EH (cell line): Measurements from ENCODE around the gene PSMB1.
A peak's percentile ranks its signal among the peaks of the same experiment; 100 is the strongest.

Experiments
- DNase-seq: peaks from one replicate; pipeline ENCODE4 v3.0.0-alpha.2; 2015; ENCODE audit warnings: low read depth

The PSMB1 gene

GRCh38 chr6:170552765-170553533 lies at the start of gene PSMB1:
PSMB1 (minus strand) TSS chr6:170553307; CDS start chr6:170553242, 65 bp downstream.
- DNase-seq = peak; percentile 96

- DNase-seq = no peak
These were observed 44.2 kb upstream of the PSMB1 start for GRCh38 chr6:170597278-170597677.

GRCh38 chr6:170596426-170596825 lies 43.3 kb upstream of the PSMB1 start:
- DNase-seq = no peak

- no peak for DNase-seq
These were observed 37.6 kb upstream of the PSMB1 start for GRCh38 chr6:170590725-170591124.

- DNase-seq = no peak
These were observed 31.9 kb upstream of the PSMB1 start for GRCh38 chr6:170584954-170585498.

GRCh38 chr6:170584181-170584953 lies 31.3 kb upstream of the PSMB1 start, which contains the start of gene PDCD2:
PDCD2 (minus strand) TSS chr6:170584637; CDS start chr6:170584581, 56 bp downstream.
- DNase-seq = peak; percentile 93

- no peak for DNase-seq
These were observed 30.7 kb upstream of the PSMB1 start for GRCh38 chr6:170583756-170584180.

GRCh38 chr6:170578909-170579308 lies 25.8 kb upstream of the PSMB1 start:
- no peak for DNase-seq

- DNase-seq = peak; percentile 5
These were observed 22.1 kb upstream of the PSMB1 start for GRCh38 chr6:170575250-170575649.

- DNase-seq = no peak
These were observed 19.8 kb upstream of the PSMB1 start for GRCh38 chr6:170572704-170573466.

- DNase-seq = no peak
These were observed 11.9 kb upstream of the PSMB1 start for GRCh38 chr6:170564936-170565530.

- no peak for DNase-seq
These were observed 8.4 kb upstream of the PSMB1 start for GRCh38 chr6:170561555-170561954.

GRCh38 chr6:170555305-170555704 lies 2.2 kb upstream of the PSMB1 start:
- DNase-seq = no peak

GRCh38 chr6:170554796-170555137 lies 1.7 kb upstream of the PSMB1 start:
- DNase-seq = no peak

GRCh38 chr6:170554013-170554795 lies 1.1 kb upstream of the PSMB1 start, which contains the start of gene TBP:
TBP (plus strand) TSS chr6:170554369; CDS start chr6:170557030, 2,661 bp downstream.
- DNase-seq = peak; percentile 99

GRCh38 chr6:170553534-170554012 lies 466 bp upstream of the PSMB1 start:
- no peak for DNase-seq

- DNase-seq = peak; percentile 7
These were observed 7.7 kb downstream of the PSMB1 start for GRCh38 chr6:170545405-170545804.

GRCh38 chr6:170542031-170542719 lies 10.9 kb downstream of the PSMB1 start:
- no peak for DNase-seq

- no peak for DNase-seq
These were observed 15.8 kb downstream of the PSMB1 start for GRCh38 chr6:170537329-170537728.

- DNase-seq = no peak
These were observed 16.4 kb downstream of the PSMB1 start for GRCh38 chr6:170536671-170537070.
